GM10266 (cell line): ENCODE results near the gene FAH.

ENCODE experiments used
- DNase-seq: peaks from one replicate; pipeline ENCODE4 v3.0.0; 2012; ENCODE audit errors: extremely low spot score
- CTCF ChIP-seq: IDR thresholded peaks from 2 replicates; pipeline ENCODE4 v1.5.1; 2012; ENCODE audit warnings: mild to moderate bottlenecking, low read depth; ENCODE audit not compliant: control insufficient read depth, insufficient read depth; ENCODE audit errors: missing control alignments

Gene FAH

DNA sequence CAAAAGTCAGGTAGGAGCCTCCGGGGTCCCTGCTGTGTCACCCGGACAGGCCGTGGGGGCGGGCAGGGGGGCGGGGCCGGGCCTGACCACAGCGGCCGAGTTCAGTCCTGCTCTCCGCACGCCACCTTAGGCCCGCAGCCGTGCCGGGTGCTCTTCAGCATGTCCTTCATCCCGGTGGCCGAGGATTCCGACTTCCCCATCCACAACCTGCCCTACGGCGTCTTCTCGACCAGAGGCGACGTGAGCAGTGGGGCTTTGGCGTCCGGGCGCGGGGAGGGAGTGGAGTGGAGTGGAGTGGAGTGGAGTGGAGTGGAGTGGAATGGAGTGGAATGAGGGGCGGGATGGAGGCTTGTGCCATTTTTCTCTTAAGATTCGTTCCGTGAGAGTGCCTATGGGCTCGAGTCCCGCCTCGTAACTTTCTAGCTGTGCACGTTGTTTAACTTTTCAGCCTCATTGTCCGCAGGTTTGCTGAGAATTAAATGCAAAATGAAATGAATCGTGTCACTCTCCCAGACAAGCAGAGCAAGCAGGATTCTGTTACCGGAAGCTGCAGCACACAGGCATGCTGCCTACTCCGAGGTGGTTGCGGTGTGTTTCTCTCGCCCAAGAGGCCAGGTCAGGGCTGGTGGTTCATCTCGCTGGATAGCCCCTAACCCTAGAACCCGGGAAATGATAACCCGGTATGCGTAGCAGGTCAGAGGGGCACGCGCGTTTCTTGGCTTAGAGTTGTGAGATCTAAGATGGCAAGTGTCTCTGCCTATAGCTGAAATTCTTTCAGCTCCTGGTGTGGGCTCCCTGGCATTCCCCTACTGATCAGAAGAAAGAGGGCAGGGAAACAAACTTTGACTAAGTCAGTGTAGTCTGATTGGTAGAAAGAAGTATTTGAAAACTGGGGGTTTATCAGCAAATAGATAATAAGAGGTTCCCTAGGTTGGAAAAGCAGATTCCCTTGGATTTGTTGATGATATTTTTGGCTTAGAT is at the start of gene FAH:
FAH (plus strand) TSS at position 104 of the 981 bp plus-strand sequence; CDS start at position 160, 56 bp downstream.
- TF ChIP-seq CTCF: no peak
- no peak for DNase-seq

DNA sequence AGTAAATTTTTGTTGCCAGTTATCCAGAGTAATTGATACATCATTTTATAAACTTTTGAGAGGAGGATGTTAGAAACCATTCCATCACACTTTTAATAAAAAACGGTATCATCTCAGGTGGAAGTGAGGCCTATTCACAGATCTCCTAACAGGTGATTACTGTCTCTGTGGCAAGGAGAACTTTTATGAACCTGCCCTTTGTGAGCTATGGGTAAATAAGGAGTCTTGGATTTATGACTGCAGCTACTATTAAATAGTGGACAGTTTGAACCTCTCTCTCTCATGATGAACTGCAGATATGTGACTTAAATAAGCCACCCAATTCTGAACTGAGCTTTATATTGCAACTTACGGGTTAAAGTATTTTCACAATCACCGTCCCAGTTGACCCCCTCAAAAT is 47.6 kb upstream of the FAH start:
- DNase-seq: no peak
- TF ChIP-seq CTCF: no peak

DNA sequence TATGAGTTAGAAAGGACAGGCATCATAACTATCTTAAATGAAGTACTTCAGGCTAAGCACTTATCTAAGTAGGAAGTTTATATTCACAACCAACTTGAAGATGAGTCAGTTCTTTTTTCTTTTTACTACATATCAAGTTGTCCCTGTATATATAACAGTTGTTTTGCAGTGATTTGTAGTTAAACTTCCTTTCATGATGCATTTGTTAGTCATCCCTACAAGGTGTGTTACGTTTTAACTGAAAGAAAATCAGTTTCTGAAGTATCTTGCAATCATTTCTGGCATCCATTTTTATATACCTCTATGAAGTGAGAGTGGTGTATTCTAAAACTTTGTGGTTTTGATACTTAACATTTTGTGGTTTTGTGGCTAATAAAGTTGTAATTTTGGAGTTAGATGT is 47.2 kb upstream of the FAH start:
- DNase-seq: no peak
- no peak for TF ChIP-seq CTCF

GRCh38 chr15:80106051-80106450 is 46.7 kb upstream of the FAH start:
- TF ChIP-seq CTCF: no peak
- no peak for DNase-seq

DNA sequence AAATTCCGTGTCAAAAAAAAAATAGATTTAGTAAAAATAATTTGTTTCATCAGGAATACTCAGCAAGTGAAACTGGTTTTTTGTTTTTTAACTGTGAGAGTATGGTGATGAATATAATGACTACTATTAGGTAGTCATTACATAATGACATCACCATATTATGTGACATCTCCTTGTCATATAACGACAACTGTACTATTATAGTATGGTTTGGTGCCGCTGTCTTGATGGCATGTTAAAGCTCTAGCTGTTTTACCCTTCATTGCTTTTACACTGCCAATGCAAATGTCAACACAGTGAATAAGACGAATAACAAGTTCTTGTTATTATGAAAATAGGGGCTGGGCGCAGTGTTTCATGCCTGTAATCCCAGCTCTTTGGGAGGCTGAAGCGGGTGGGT is 45.6 kb upstream of the FAH start:
- no peak for DNase-seq
- no peak for TF ChIP-seq CTCF

GRCh38 chr15:80107774-80108173 is 45.0 kb upstream of the FAH start:
- no peak for DNase-seq
- no peak for TF ChIP-seq CTCF

- no peak for DNase-seq
- TF ChIP-seq CTCF: no peak
These were observed 43.4 kb upstream of the FAH start for GRCh38 chr15:80109388-80109787.
